Ramos (cell line): Measurements from ENCODE around the gene PFKFB4.
"Not testable (repeated sequence)": the region's sequence is repeated elsewhere in the genome, so short reads cannot be mapped to it uniquely, and the experiment has no call there.

Source experiments
- in situ Hi-C: fragments of 300-500 bp; cut with MboI; formaldehyde crosslinking; loops from one replicate; pipeline ENCODE4 v1.14.3; 2022; ENCODE audit warnings: low sequenced_read_pairs; ENCODE audit not compliant: unreplicated experiment

Gene PFKFB4

GRCh38 chr3:48562367-48563095 is 5.9 kb upstream of the PFKFB4 start:
- in situ Hi-C loops = no loop called here

- in situ Hi-C loops = no loop called here
Observed at GRCh38 chr3:48561045-48561736, 4.6 kb upstream of the PFKFB4 start.

- in situ Hi-C loops = no loop called here
Observed at GRCh38 chr3:48560648-48561018, 4.0 kb upstream of the PFKFB4 start.

- in situ Hi-C loops = no loop called here
Observed at GRCh38 chr3:48558493-48559134, 2.0 kb upstream of the PFKFB4 start.

- in situ Hi-C loops = no loop called here
Observed at GRCh38 chr3:48555949-48556795, 431 bp downstream of the PFKFB4 start.

GRCh38 chr3:48555231-48555948 is 1.2 kb downstream of the PFKFB4 start:
- in situ Hi-C loops = no loop called here

GRCh38 chr3:48553886-48554845 is 2.4 kb downstream of the PFKFB4 start:
- in situ Hi-C loops = no loop called here

GRCh38 chr3:48553361-48553760 is 3.2 kb downstream of the PFKFB4 start:
- in situ Hi-C loops = no loop called here

- in situ Hi-C loops = no loop called here
Observed at GRCh38 chr3:48552111-48552951, 4.3 kb downstream of the PFKFB4 start.

GRCh38 chr3:48551651-48552050 is 5.0 kb downstream of the PFKFB4 start:
- in situ Hi-C loops = not testable (repeated sequence)

GRCh38 chr3:48548729-48549705 is 7.6 kb downstream of the PFKFB4 start:
- in situ Hi-C loops = loop anchor here (10.0 kb wide), 1 partner anchor 144 kb away; no protein-coding TSS in a partner anchor

- in situ Hi-C loops = loop anchor here (10.0 kb wide), 1 partner anchor 143 kb away; no protein-coding TSS in a partner anchor
Observed at GRCh38 chr3:48548126-48548525, 8.5 kb downstream of the PFKFB4 start.

GRCh38 chr3:48546203-48546829 is 10.3 kb downstream of the PFKFB4 start:
- in situ Hi-C loops = loop anchor here (10.0 kb wide), 1 partner anchor 142 kb away; no protein-coding TSS in a partner anchor

GRCh38 chr3:48544141-48544540 is 12.5 kb downstream of the PFKFB4 start:
- in situ Hi-C loops = loop anchor here (10.0 kb wide), 1 partner anchor 139 kb away; no protein-coding TSS in a partner anchor

GRCh38 chr3:48543271-48543866 is 13.2 kb downstream of the PFKFB4 start:
- in situ Hi-C loops = loop anchor here (10.0 kb wide), 1 partner anchor 139 kb away; no protein-coding TSS in a partner anchor

- in situ Hi-C loops = no loop called here
Observed at GRCh38 chr3:48538451-48538850, 18.2 kb downstream of the PFKFB4 start.
